ENCODE data around the gene ANKH.

DNA sequence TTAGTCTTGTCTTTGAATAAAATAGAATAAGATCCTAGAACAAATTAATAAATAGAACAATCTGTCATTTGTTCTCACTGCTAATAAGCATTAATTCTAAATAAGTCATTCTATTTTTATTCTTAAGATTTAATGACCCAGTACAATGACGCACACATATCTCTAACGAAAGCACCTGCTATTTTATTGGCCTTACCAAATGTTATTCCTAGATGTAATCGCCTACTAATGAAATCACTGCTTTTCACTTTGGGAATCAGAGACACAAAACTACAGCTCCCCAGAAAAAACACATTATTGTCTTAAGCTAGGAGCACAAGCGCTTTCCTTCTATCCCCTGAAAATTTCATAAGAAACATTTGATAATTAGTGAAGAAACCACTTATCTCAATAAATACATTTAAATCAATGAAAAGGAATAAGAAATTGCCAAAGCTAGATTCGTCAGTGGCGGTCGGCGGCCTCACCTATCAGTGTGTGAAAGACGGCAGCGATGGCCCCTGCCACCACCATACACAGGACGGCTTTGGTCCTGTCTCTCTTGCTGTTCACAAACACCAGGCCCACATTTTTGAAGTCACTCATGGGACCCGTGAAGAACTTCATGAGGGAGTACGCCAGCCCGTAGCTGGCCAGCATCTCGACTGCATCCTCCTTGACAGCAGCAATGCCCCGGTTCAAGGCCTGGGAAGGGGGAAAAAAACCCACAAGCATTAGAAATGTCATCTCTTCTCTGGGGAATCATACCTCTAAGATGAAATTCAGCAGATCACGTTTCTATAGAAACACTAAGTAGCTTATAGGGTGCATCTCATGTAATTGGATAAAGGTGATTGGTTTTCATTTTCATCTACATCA, 102.8 kb downstream of the ANKH start:
- TF ChIP-seq POLR2AphosphoS5 (IDR thresholded peaks at IDR 0.05) (no peak), POLR2A (IDR thresholded peaks at IDR 0.05) (no peak)
- TF ChIP-seq, protein P1, sequence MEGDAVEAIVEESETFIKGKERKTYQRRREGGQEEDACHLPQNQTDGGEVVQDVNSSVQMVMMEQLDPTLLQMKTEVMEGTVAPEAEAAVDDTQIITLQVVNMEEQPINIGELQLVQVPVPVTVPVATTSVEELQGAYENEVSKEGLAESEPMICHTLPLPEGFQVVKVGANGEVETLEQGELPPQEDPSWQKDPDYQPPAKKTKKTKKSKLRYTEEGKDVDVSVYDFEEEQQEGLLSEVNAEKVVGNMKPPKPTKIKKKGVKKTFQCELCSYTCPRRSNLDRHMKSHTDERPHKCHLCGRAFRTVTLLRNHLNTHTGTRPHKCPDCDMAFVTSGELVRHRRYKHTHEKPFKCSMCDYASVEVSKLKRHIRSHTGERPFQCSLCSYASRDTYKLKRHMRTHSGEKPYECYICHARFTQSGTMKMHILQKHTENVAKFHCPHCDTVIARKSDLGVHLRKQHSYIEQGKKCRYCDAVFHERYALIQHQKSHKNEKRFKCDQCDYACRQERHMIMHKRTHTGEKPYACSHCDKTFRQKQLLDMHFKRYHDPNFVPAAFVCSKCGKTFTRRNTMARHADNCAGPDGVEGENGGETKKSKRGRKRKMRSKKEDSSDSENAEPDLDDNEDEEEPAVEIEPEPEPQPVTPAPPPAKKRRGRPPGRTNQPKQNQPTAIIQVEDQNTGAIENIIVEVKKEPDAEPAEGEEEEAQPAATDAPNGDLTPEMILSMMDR (IDR thresholded peaks at IDR 0.05): no peak

Measured in prostate gland (tissue), 2 donors.